K562 (cell line): ENCODE measurements around the gene PSMB4. TPM values are rescaled to one million over a fixed set of nuclear protein-coding genes. Genes with fewer than 3 reads are reported as not detected.

Experiments used
- CBFA2T2 ChIP-seq: fragments of 450-650 bp; conservative IDR thresholded peaks from 2 replicates; pipeline ENCODE4 v1.6.1; 2017; ENCODE audit warnings: mild to moderate bottlenecking
- CREB3L1 ChIP-seq: fragments of 450-650 bp; IDR thresholded peaks from 2 replicates; pipeline ENCODE4 v1.6.1; 2014; ENCODE audit warnings: low read depth, mild to moderate bottlenecking, moderate library complexity, borderline replicate concordance
- EGR1 ChIP-seq: fragments of 450-650 bp; conservative IDR thresholded peaks from 2 replicates; pipeline ENCODE4 v1.6.1; 2017; ENCODE audit warnings: mild to moderate bottlenecking
- FOXA3 ChIP-seq, 2 experiments: fragments of 450-650 bp in 1 of 2; sonication (generic) in 1 of 2; formaldehyde crosslinking; IDR thresholded peaks in 1 of 2; conservative IDR thresholded peaks in 1 of 2; 2 replicates each; pipeline versions ENCODE4 v1.4.0 to v1.8.0; 2020 to 2022; ENCODE audit warnings: mild to moderate bottlenecking in 2 of 2, missing genetic modification reagents in 1 of 2
- FOXK1 ChIP-seq: sonication (generic); formaldehyde crosslinking; IDR thresholded peaks from 2 replicates; pipeline ENCODE4 v1.8.0; 2022; ENCODE audit warnings: missing genetic modification reagents, mild to moderate bottlenecking, borderline replicate concordance
- GABPB1 ChIP-seq: sonication (generic); formaldehyde crosslinking; IDR thresholded peaks from 2 replicates; pipeline ENCODE4 v1.8.0; 2022; ENCODE audit warnings: mild to moderate bottlenecking, missing genetic modification reagents
- HMGXB4 ChIP-seq: sonication (generic); formaldehyde crosslinking; IDR thresholded peaks from 2 replicates; pipeline ENCODE4 v1.8.1; 2023; ENCODE audit warnings: mild to moderate bottlenecking, missing genetic modification reagents
- HNRNPLL ChIP-seq: fragments of 200-400 bp; formaldehyde crosslinking; IDR thresholded peaks from 2 replicates; pipeline ENCODE4 v1.6.1; 2017; ENCODE audit warnings: low read length, low read depth, mild to moderate bottlenecking; ENCODE audit not compliant: poor library complexity, severe bottlenecking
- IFI16 ChIP-seq: fragments of 250-450 bp; sonication (Bioruptor Pico); IDR thresholded peaks from 2 replicates; pipeline ENCODE4 v2.1.2; 2022; ENCODE audit warnings: mild to moderate bottlenecking, inconsistent platforms
- LARP7 ChIP-seq: fragments of 450-650 bp; IDR thresholded peaks from 2 replicates; pipeline ENCODE4 v1.6.1; 2016
- MEF2A ChIP-seq: IDR thresholded peaks from 2 replicates; pipeline ENCODE4 v1.6.1; 2011; ENCODE audit warnings: low read depth, mild to moderate bottlenecking, low read length, moderate library complexity; ENCODE audit not compliant: control insufficient read depth
- PHF20 ChIP-seq: fragments of 450-650 bp; IDR thresholded peaks from 2 replicates; pipeline ENCODE4 v1.6.1; 2018; ENCODE audit not compliant: partially characterized antibody
- POLR2A ChIP-seq: fragments of 450-650 bp; conservative IDR thresholded peaks from 2 replicates; pipeline ENCODE4 v1.6.1; 2016
- RBM15 ChIP-seq: fragments of 200-400 bp; formaldehyde crosslinking; IDR thresholded peaks from 2 replicates; pipeline ENCODE4 v1.6.1; 2018; ENCODE audit warnings: mild to moderate bottlenecking, low read length, moderate library complexity; ENCODE audit not compliant: insufficient read depth
- RFX7 ChIP-seq: fragments of 250-450 bp; sonication (Bioruptor Pico); IDR thresholded peaks from 2 replicates; pipeline ENCODE4 v1.5.1; 2021; ENCODE audit warnings: mild to moderate bottlenecking
- SRSF1 ChIP-seq: fragments of 200-400 bp; formaldehyde crosslinking; IDR thresholded peaks from 2 replicates; pipeline ENCODE4 v1.6.1; 2017; ENCODE audit warnings: mild to moderate bottlenecking, low read depth, low read length, moderate library complexity
- TEAD1 ChIP-seq, 2 experiments: fragments of 450-650 bp in 1 of 2; sonication (generic) in 1 of 2; formaldehyde crosslinking; IDR thresholded peaks; 2 replicates each; pipeline versions ENCODE4 v1.4.0 to v1.8.0; 2020 to 2022; ENCODE audit warnings: mild to moderate bottlenecking in 2 of 2, missing genetic modification reagents in 1 of 2
- TSC22D4 ChIP-seq: fragments of 450-650 bp; IDR thresholded peaks from 2 replicates; pipeline ENCODE4 v1.6.1; 2016; ENCODE audit warnings: missing genetic modification characterization, missing biosample characterization, control low read depth
- USF1 ChIP-seq: sonication (generic); formaldehyde crosslinking; IDR thresholded peaks from 2 replicates; pipeline ENCODE4 v1.9.0; 2022; ENCODE audit warnings: mild to moderate bottlenecking, missing genetic modification reagents
- XRCC5 ChIP-seq: fragments of 200-400 bp; formaldehyde crosslinking; IDR thresholded peaks from 2 replicates; pipeline ENCODE4 v1.6.1; 2017; ENCODE audit warnings: low read depth, mild to moderate bottlenecking, low read length
- ZNF444 ChIP-seq: fragments of 250-450 bp; sonication (Bioruptor Pico); IDR thresholded peaks from 2 replicates; pipeline ENCODE4 v1.4.0; 2020; ENCODE audit warnings: mild to moderate bottlenecking, moderate library complexity
- ZNF655 ChIP-seq: fragments of 250-450 bp; sonication (Bioruptor Pico); IDR thresholded peaks from 2 replicates; pipeline ENCODE4 v1.5.0; 2021
- polyA plus RNA-seq, 8 experiments: library from polyadenylated mRNA; depleted of rRNA in 4 of 8; stranded (reverse) in 5 of 8; unstranded in 3 of 8; fragments of >200 nt; fragmentation: Nextera tagmentation in 2 of 8; fragmentation: Illumina TruSeq in 1 of 8; extraction: Ambion mirVana in 2 of 8; extraction: Trizol in 1 of 8; gene quantifications; 2 replicates each; pipeline versions ENCODE4 v1.2.1 to v1.2.3, GENCODE V29; 2011 to 2014; ENCODE audit warnings: inconsistent platforms in 1 of 8, missing spikeins in 1 of 8
- total RNA-seq, 7 experiments: library from RNA; depleted of rRNA in 6 of 7; stranded (reverse); fragments of >200 nt in 6 of 7; fragmentation: Illumina TruSeq in 2 of 7; extraction: Trizol in 2 of 7; gene quantifications; 2 replicates each; pipeline versions ENCODE4 v1.2.1 to v1.2.3, GENCODE V29; 2011 to 2021; ENCODE audit warnings: low replicate concordance in 1 of 7

The PSMB4 gene
- total and polyA plus RNA-seq, 9 of the 15 experiments (the other 6 are each of a cell fraction or from before 2014, with no cell fraction given), result 397 to 674 (median 475) TPM

GRCh38 chr1:151399324-151400171 is at the start of gene PSMB4 (continued):
- TF ChIP-seq RBM15 (no peak), FOXA3 (CRISPR knock-in tag; conservative IDR thresholded peaks at IDR 0.05 in 1 of 2, IDR thresholded peaks at IDR 0.05 in 1 of 2) (no peak), GABPB1 (CRISPR knock-in tag) (peak; percentile 96), TSC22D4 (tag) (no peak), RFX7 (CRISPR knock-in tag) (no peak), ZNF655 (no peak), HMGXB4 (peak; percentile 49; the same call in 1 of the 2 replicates), EGR1 (no peak), LARP7 (0 out of 2 replicates have a peak, but pooled peaks have one; percentile 2), ZNF444 (CRISPR knock-in tag) (no peak), PHF20 (peak; percentile 50), IFI16 (CRISPR knock-in tag) (no peak), FOXK1 (peak; percentile 76; the same call in 1 of the 2 replicates), XRCC5 (no peak), TEAD1 (CRISPR knock-in tag; IDR thresholded peaks at IDR 0.05) (peak in 1 of 2 experiments; percentile 66; a peak in 1 of 4 replicates), CREB3L1 (peak; percentile 20; the same call in 1 of the 2 replicates), USF1 (CRISPR knock-in tag) (no peak; the same call in 1 of the 2 replicates), HNRNPLL (peak; percentile 49), CBFA2T2 (no peak), MEF2A (no peak), POLR2A (peak; percentile 93), SRSF1 (no peak)
